Fibroblast of pulmonary artery (primary cell): ENCODE results near the gene ETFA.
A peak's percentile ranks its signal among the peaks of the same experiment; 100 is the strongest.

Source experiments
- DNase-seq: peaks from one replicate; pipeline ENCODE4 v3.0.0-alpha.2; 2010; ENCODE audit warnings: low read depth
- H3K4me3 ChIP-seq: replicated peaks from 2 replicates; pipeline ENCODE4 v1.5.1; 2011; ENCODE audit warnings: low read depth, mild to moderate bottlenecking, control low read depth, low read length, moderate library complexity
- CTCF ChIP-seq: IDR thresholded peaks from 2 replicates; pipeline ENCODE4 v1.5.1; 2011; ENCODE audit warnings: mild to moderate bottlenecking, control low read depth, low read length, inconsistent platforms; ENCODE audit errors: missing control alignments

The ETFA gene

GRCh38 chr15:76289582-76289981 lies 21.7 kb downstream of the ETFA start:
- no peak for DNase-seq
- no peak overlapping the region for H3K4me3 ChIP-seq
- TF ChIP-seq CTCF = no peak

DNA sequence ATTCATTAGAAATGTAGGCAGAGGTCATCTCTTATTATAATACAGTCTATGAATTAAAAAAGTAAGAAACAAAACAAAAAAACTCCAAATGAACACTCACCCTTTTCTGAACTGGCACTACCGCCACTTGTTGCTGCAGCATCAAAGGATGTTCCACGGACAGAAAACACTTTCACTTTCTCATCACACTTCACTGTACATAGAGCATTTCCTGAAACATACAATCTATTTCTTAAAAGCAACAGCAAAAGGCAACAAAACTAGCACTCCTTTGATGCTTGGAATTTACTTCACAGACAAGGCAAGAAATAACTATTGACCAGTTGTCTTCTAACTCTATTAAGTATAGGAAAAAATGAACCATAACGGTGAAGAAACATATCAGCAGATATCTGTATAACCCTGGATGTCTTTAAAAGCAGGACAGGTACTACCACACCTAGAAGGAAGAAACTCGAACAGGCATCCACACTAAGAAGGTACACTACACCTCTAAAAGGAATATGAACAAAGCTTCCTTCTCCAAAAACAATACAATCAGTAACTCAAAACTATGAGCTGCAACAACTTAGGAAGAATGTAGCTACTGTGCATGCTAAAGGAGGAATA lies 24.9 kb downstream of the ETFA start:
- DNase-seq = no peak
- no peak overlapping the region for H3K4me3 ChIP-seq
- no peak for TF ChIP-seq CTCF

DNA sequence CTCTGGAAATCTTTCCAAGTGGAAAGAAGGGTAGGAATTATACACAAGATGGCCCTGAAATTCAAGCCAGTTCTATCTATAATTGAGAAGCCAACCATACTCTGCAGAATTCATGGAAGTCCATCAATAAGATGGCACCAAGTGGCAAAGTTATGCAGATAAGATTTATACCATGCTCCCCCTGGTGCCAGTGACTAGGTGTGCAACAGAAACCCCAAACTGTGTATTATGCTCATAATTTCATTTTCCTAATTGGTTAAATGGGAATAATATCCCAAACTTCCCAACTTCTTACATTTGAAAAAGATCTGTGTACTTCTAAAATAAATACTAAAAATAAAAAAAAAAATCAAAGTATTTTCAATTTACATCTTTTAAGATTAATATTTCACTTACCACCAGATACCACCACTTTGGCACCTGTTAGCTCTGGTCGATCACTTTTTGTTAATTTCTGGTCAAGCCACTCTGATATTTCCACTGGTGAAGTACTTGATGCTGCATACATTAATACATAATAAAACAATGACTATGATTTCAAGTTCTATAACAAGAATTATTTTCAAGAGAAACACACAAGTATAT lies 25.9 kb downstream of the ETFA start:
- H3K4me3 ChIP-seq = no peak overlapping the region
- DNase-seq = peak; percentile 29
- peak; percentile 59 for TF ChIP-seq CTCF

DNA sequence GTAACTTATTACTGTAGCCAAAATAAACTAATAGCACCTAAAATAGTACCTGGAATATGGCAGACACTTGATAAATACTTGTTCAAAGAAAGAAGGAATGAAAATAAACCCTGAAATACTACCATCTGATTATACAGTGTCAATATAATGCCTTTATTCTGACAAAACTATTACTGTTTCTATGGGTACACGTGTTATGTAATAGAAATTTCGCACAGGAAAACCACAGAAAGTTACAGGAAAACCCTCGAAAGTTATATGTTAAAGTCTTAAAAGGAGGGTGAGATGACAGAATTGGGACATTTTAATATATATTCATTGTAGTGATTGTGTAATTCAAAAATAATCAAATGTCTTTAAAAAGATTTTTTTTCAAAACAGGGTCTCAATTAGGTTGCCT lies 28.8 kb downstream of the ETFA start:
- no peak overlapping the region for H3K4me3 ChIP-seq
- no peak for TF ChIP-seq CTCF
- no peak for DNase-seq

DNA sequence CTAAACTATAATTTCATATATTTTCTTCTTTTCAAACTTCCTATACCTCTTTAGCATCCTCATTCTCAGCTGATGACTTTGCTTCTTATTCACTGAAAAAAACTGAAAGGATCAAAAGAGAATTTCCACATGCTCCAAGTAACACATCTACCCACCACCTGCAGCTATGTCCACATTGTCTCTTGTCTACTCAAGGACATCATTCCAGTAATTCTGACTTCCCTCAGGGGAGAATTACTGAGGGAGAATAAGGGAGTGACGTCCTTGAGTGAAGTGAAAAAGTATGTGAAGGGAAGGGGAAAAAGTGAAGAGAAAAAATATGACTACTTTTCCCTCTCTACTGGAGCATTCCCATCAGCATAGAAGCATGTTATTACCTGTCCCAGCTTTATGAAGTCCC lies 32.6 kb downstream of the ETFA start:
- H3K4me3 ChIP-seq = no peak overlapping the region
- DNase-seq = no peak
- no peak for TF ChIP-seq CTCF

- no peak for DNase-seq
- no peak overlapping the region for H3K4me3 ChIP-seq
- no peak for TF ChIP-seq CTCF
Measured at GRCh38 chr15:76274821-76275220, 36.4 kb downstream of the ETFA start.

- DNase-seq = peak; percentile 68
- no peak overlapping the region for H3K4me3 ChIP-seq
- no peak for TF ChIP-seq CTCF
Measured at GRCh38 chr15:76274226-76274625, 37.0 kb downstream of the ETFA start.
